H1 (cell line): ENCODE measurements around the gene CTNND2. TPM values are rescaled to one million over a fixed set of nuclear protein-coding genes. Genes with fewer than 3 reads are reported as not detected.
"Not testable (repeated sequence)": the region's sequence is repeated elsewhere in the genome, so short reads cannot be mapped to it uniquely, and the experiment has no call there.

Experiments
- CTCF ChIA-PET: fragments of 300-600 bp; sonication (Branson Sonifier 250); formaldehyde crosslinking; loops from one replicate; lab custom pipeline; 2021; ENCODE audit not compliant: partially characterized antibody; lab: Charles Lee
- POLR2A ChIA-PET: fragments of 300-600 bp; sonication (Branson Sonifier 250); formaldehyde crosslinking; loops from one replicate; lab custom pipeline; 2021; ENCODE audit warnings: inconsistent platforms; ENCODE audit not compliant: partially characterized antibody; lab: Charles Lee
- DNase-seq, 2 experiments: peaks; one replicate each; pipeline versions ENCODE4 v3.0.0 to v3.0.0-alpha.2; 2010 to 2022; ENCODE audit warnings: low spot score in 2 of 2, low read depth in 1 of 2, mixed read lengths in 1 of 2
- FAIRE-seq: peaks from 2 replicates; lab custom pipeline; 2011; peaks lifted over from hg19 to GRCh38; lab: Jason Lieb, UNC
- H2AFZ ChIP-seq: 2 replicates; pipeline ENCODE4 v1.8.1; 2012; ENCODE audit warnings: low read length, inconsistent platforms
- H2AK5ac ChIP-seq: 2 replicates; pipeline ENCODE4 v1.6.1; 2013; ENCODE audit warnings: low read depth, low read length
- H2BK120ac ChIP-seq: replicated peaks from 2 replicates; pipeline ENCODE3; 2013; ENCODE audit warnings: low read depth, low read length, inconsistent platforms
- H2BK12ac ChIP-seq: 2 replicates; pipeline ENCODE4 v1.6.1; 2013; ENCODE audit warnings: low read depth, low read length
- H2BK15ac ChIP-seq: 2 replicates; pipeline ENCODE4 v1.6.1; 2013; ENCODE audit warnings: low read length
- H2BK20ac ChIP-seq: 2 replicates; pipeline ENCODE4 v1.6.1; 2013; ENCODE audit warnings: low read length
- H2BK5ac ChIP-seq: 2 replicates; pipeline ENCODE4 v1.6.1; 2013; ENCODE audit warnings: low read depth, low read length
- H3K14ac ChIP-seq: 2 replicates; pipeline ENCODE4 v1.6.1; 2013; ENCODE audit warnings: inconsistent platforms; ENCODE audit not compliant: insufficient read length
- H3K18ac ChIP-seq: 2 replicates; pipeline ENCODE4 v1.6.1; 2013; ENCODE audit warnings: low read length; ENCODE audit errors: extremely low read depth
- H3K23ac ChIP-seq: 2 replicates; pipeline ENCODE4 v1.6.1; 2013; ENCODE audit warnings: inconsistent platforms; ENCODE audit not compliant: insufficient read length
- H3K23me2 ChIP-seq: 2 replicates; pipeline ENCODE4 v1.6.1; 2013; ENCODE audit warnings: low read depth, low read length
- H3K27ac ChIP-seq: 2 replicates; pipeline ENCODE4 v1.6.1; 2011; ENCODE audit warnings: low read depth, low read length, inconsistent platforms
- H3K27me3 ChIP-seq, 4 experiments: replicated peaks in 1 of 4; 1 replicate in 1 of 4; 2 replicates in 3 of 4; pipeline versions ENCODE4 v1.6.1 to v1.8.1; 2011 to 2013; ENCODE audit warnings: low read length in 3 of 4, mild to moderate bottlenecking in 3 of 4, inconsistent platforms in 2 of 4, mixed read lengths in 2 of 4, moderate library complexity in 1 of 4; ENCODE audit not compliant: control insufficient read depth in 3 of 4, insufficient read depth in 3 of 4; ENCODE audit errors: extremely low read depth in 1 of 4
- H3K36me3 ChIP-seq, 4 experiments: 2 replicates each; pipeline versions ENCODE4 v1.6.1 to v1.8.1; 2011 to 2013; ENCODE audit warnings: mild to moderate bottlenecking in 4 of 4, low read length in 3 of 4, moderate library complexity in 2 of 4, control low read depth in 1 of 4, inconsistent platforms in 1 of 4; ENCODE audit not compliant: insufficient read depth in 4 of 4, control insufficient read depth in 2 of 4
- H3K4ac ChIP-seq: replicated peaks from 2 replicates; pipeline ENCODE3; 2013; ENCODE audit warnings: low read length, low read depth, mixed read lengths, inconsistent platforms; ENCODE audit not compliant: insufficient read length
- H3K4me1 ChIP-seq, 4 experiments: replicated peaks in 1 of 4; 1 replicate in 1 of 4; 2 replicates in 3 of 4; pipeline versions ENCODE4 v1.6.1 to v1.8.1; 2011 to 2013; ENCODE audit warnings: low read length in 3 of 4, inconsistent platforms in 2 of 4, mixed read lengths in 1 of 4; ENCODE audit not compliant: insufficient read depth in 4 of 4, control insufficient read depth in 3 of 4
- H3K4me2 ChIP-seq, 2 experiments: 2 replicates each; pipeline versions ENCODE4 v1.6.1 to v1.8.1; 2011 to 2013; ENCODE audit warnings: low read depth in 2 of 2, low read length in 2 of 2, control low read depth in 1 of 2, inconsistent platforms in 1 of 2, mild to moderate bottlenecking in 1 of 2; ENCODE audit not compliant: insufficient read depth in 1 of 2
- H3K4me3 ChIP-seq, 4 experiments: fragments of 200-600, 300-600 bp in 1 of 4; sonication (generic), shearing (Covaris generic), sonication (Bioruptor Twin) in 1 of 4; 2 replicates each; pipeline versions ENCODE4 v1.5.1 to v1.8.1; 2011 to 2016; ENCODE audit warnings: low read length in 4 of 4, low read depth in 3 of 4, control low read depth in 2 of 4, inconsistent platforms in 2 of 4, mild to moderate bottlenecking in 2 of 4, mixed read lengths in 1 of 4, moderate library complexity in 1 of 4; ENCODE audit not compliant: insufficient read depth in 2 of 4; ENCODE audit errors: extremely low read depth in 1 of 4
- H3K56ac ChIP-seq: replicated peaks from 2 replicates; pipeline ENCODE3; 2013; ENCODE audit warnings: low read depth, mild to moderate bottlenecking, mixed read lengths, low read length, inconsistent platforms; ENCODE audit not compliant: insufficient read length
- H3K79me1 ChIP-seq: 2 replicates; pipeline ENCODE4 v1.6.1; 2013; ENCODE audit warnings: low read depth, low read length, control low read depth
- H3K79me2 ChIP-seq, 2 experiments: 2 replicates each; pipeline versions ENCODE4 v1.6.1 to v1.8.1; 2012 to 2013; ENCODE audit warnings: low read length in 2 of 2, mild to moderate bottlenecking in 2 of 2, inconsistent platforms in 1 of 2; ENCODE audit not compliant: insufficient read depth in 2 of 2, control insufficient read depth in 1 of 2
- H3K9ac ChIP-seq, 4 experiments: replicated peaks in 1 of 4; 1 replicate in 1 of 4; 2 replicates in 3 of 4; pipeline versions ENCODE4 v1.6.1 to v1.8.1; 2011 to 2013; ENCODE audit warnings: low read depth in 3 of 4, low read length in 3 of 4, control low read depth in 2 of 4, mild to moderate bottlenecking in 2 of 4, moderate library complexity in 2 of 4, inconsistent platforms in 1 of 4; ENCODE audit errors: extremely low read depth in 1 of 4
- H3K9me3 ChIP-seq, 2 experiments: 2 replicates each; pipeline versions ENCODE4 v1.6.1 to v1.8.1; 2012 to 2013; ENCODE audit warnings: mild to moderate bottlenecking in 2 of 2, moderate library complexity in 2 of 2, control low read depth in 1 of 2, inconsistent platforms in 1 of 2, low read depth in 1 of 2, low read length in 1 of 2, mixed read lengths in 1 of 2; ENCODE audit not compliant: insufficient read depth in 2 of 2
- H4K20me1 ChIP-seq, 2 experiments: replicated peaks in 1 of 2; 2 replicates each; pipeline versions ENCODE3 to v1.8.1; 2011 to 2013; ENCODE audit warnings: inconsistent platforms in 2 of 2, low read length in 2 of 2, mild to moderate bottlenecking in 1 of 2; ENCODE audit not compliant: insufficient read depth in 2 of 2, control insufficient read depth in 1 of 2
- H4K5ac ChIP-seq: 2 replicates; pipeline ENCODE4 v1.6.1; 2013; ENCODE audit warnings: low read length, low read depth, mixed read lengths, inconsistent platforms; ENCODE audit not compliant: insufficient read length
- H4K8ac ChIP-seq: 2 replicates; pipeline ENCODE4 v1.8.0; 2013; ENCODE audit warnings: mild to moderate bottlenecking, moderate library complexity, low read length, inconsistent platforms; ENCODE audit not compliant: insufficient read depth; ENCODE audit errors: extremely low read depth
- H4K91ac ChIP-seq: replicated peaks from 2 replicates; pipeline ENCODE3; 2013; ENCODE audit warnings: low read length, mixed read lengths, inconsistent platforms; ENCODE audit not compliant: insufficient read length
- KDM1A ChIP-seq: fragments of 200-600, 300-600 bp; sonication (generic); IDR thresholded peaks from 2 replicates; pipeline ENCODE4 v1.7.1; 2016; ENCODE audit warnings: mild to moderate bottlenecking, low read length, borderline replicate concordance
- WGBS, 2 experiments: shearing (Covaris generic) in 1 of 2; methylation state at CpG; one replicate each; pipeline versions ENCODE4 v1.1.6 to v1.1.7; 2013 to 2015; ENCODE audit warnings: low lambda C conversion rate in 2 of 2, mixed read lengths in 2 of 2, inconsistent platforms in 1 of 2, low coverage in 1 of 2, missing lambda C conversion rate in 1 of 2; ENCODE audit not compliant: insufficient replicate concordance in 2 of 2, insufficient coverage in 1 of 2, insufficient read length in 1 of 2; ENCODE audit errors: extremely low coverage in 1 of 2, missing lambda C conversion rate in 1 of 2; 5-methylcytosine and 5-hydroxymethylcytosine counted together
- polyA plus RNA-seq, 7 experiments: library from polyadenylated mRNA; depleted of rRNA in 3 of 7; stranded (reverse) in 5 of 7; unstranded in 2 of 7; fragments of >200 nt in 5 of 7; fragments of 200-250 nt in 2 of 7; gene quantifications; 1 replicate in 5 of 7; 2 replicates in 1 of 7; 4 replicates in 1 of 7; pipeline versions ENCODE4 v1.2.1 to v1.2.3, GENCODE V29; 2011 to 2013; ENCODE audit warnings: missing spikeins in 2 of 7, mixed read lengths in 2 of 7
- total RNA-seq: library from RNA; stranded (reverse); fragmentation: NEBNext Ultra II Directional; extraction: Animal tissue kit (Norgen Biotek cat#: 25700); gene quantifications from 2 replicates; pipeline ENCODE4 v1.2.1, GENCODE V29; 2021

Gene CTNND2
- total and polyA plus RNA-seq, 2 of the 8 experiments (the other 6 are each of a cell fraction or from before 2014, with no cell fraction given) = 7.4 to 14.2 TPM

DNA sequence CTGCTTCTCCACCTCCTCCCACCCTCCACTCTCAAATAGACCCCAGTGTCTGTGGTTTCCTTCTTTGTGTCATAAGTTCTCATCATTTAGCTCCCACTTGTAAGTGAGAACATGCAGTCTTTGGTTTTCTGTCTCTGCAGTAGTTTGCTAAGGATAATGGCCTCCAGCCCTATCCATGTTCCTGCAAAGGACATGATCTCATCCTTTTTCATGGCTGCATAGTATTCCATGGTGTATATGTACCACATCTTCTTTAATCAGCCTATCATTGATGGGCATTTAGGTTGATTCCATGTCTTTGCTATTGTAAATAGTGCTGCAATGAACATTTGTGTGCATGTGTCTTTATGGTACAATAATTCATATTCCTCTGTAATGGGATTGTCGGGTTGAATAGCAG, 489.5 kb downstream of the CTNND2 start:
- not testable (repeated sequence) for H3K18ac ChIP-seq, H3K9me3 ChIP-seq, H3K27me3 ChIP-seq, H3K23me2 ChIP-seq, H3K9ac ChIP-seq, H4K91ac ChIP-seq
- TF ChIP-seq KDM1A = peak; percentile 65; the same call in 1 of the 2 replicates
- TF ChIP-seq, all 59 proteins: peak for 1; not testable (repeated sequence) for 58
- H3K27ac ChIP-seq, CTCF ChIA-PET, H3K79me1 ChIP-seq, DNase-seq, H4K20me1 ChIP-seq, H2BK5ac ChIP-seq, H3K4me1 ChIP-seq, H3K4me2 ChIP-seq, H2BK15ac ChIP-seq, H3K36me3 ChIP-seq, POLR2A ChIA-PET, H2BK12ac ChIP-seq, H4K5ac ChIP-seq, FAIRE-seq, H3K56ac ChIP-seq, H2BK120ac ChIP-seq, H4K8ac ChIP-seq, H2AFZ ChIP-seq, H3K79me2 ChIP-seq, H3K4ac ChIP-seq, H2AK5ac ChIP-seq, H3K14ac ChIP-seq, H3K4me3 ChIP-seq, H2BK20ac ChIP-seq, H3K23ac ChIP-seq: not testable (repeated sequence)
- 94% methylated on average over 1 of the region's 1 CpG; no CpG with 5 or more reads in 1 of the 2 experiments for WGBS, 2 experiments
